ENCODE data around the gene GLI1. TPM values are rescaled to one million over a fixed set of nuclear protein-coding genes. Genes with fewer than 3 reads are reported as not detected.

GLI1 gene
- total RNA-seq, 1 donor from 2014 or later: 5.8 TPM

- peak overlapping the region; percentile 85 for H3K27ac Mint-ChIP-seq (ENCODE audit: unreplicated experiment)
- H3K27me3 Mint-ChIP-seq (ENCODE audit: low read depth, unreplicated experiment): peaks cover 4% of the 10 kb centered on the region
- peaks cover 18% of the 10 kb centered on the region for H3K4me1 ChIP-seq (ENCODE audit: insufficient read depth, low read length)
- DNase-seq (ENCODE audit: low read depth) (peak; percentile 47), FAIRE-seq (no peak)
- H3K4me1 Mint-ChIP-seq (ENCODE audit: low read depth, unreplicated experiment): peaks cover 35% of the 10 kb centered on the region
- no peaks in the 10 kb centered on the region for H3K9me3 ChIP-seq (ENCODE audit: insufficient read depth, low read depth, low read length)
- TF ChIP-seq, protein P1, sequence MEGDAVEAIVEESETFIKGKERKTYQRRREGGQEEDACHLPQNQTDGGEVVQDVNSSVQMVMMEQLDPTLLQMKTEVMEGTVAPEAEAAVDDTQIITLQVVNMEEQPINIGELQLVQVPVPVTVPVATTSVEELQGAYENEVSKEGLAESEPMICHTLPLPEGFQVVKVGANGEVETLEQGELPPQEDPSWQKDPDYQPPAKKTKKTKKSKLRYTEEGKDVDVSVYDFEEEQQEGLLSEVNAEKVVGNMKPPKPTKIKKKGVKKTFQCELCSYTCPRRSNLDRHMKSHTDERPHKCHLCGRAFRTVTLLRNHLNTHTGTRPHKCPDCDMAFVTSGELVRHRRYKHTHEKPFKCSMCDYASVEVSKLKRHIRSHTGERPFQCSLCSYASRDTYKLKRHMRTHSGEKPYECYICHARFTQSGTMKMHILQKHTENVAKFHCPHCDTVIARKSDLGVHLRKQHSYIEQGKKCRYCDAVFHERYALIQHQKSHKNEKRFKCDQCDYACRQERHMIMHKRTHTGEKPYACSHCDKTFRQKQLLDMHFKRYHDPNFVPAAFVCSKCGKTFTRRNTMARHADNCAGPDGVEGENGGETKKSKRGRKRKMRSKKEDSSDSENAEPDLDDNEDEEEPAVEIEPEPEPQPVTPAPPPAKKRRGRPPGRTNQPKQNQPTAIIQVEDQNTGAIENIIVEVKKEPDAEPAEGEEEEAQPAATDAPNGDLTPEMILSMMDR (IDR thresholded peaks at IDR 0.05; ENCODE audit: insufficient read depth, low read depth, low read length): peak; percentile 90
- no peak for TF ChIP-seq EZH2 (IDR thresholded peaks at IDR 0.05; ENCODE audit: insufficient read depth, low read length)
- peak overlapping the region; percentile 34 for H3K4me3 Mint-ChIP-seq (ENCODE audit: unreplicated experiment)
- H4K20me1 ChIP-seq (ENCODE audit: insufficient read depth, low read length): no peaks in the 10 kb centered on the region
- H3K4me3 ChIP-seq (ENCODE audit: insufficient read depth, low read depth, low read length): no peak overlapping the region
- H3K36me3 Mint-ChIP-seq (ENCODE audit: low read depth, unreplicated experiment): no peaks in the 10 kb centered on the region
- H3K27me3 ChIP-seq (ENCODE audit: insufficient read depth, low read length): peaks cover 5% of the 10 kb centered on the region
- H3K27ac ChIP-seq (ENCODE audit: low read depth, low read length): peak overlapping the region; percentile 88
- H2AFZ ChIP-seq (ENCODE audit: low read depth, low read length): peak overlapping the region; percentile 59
- H3K36me3 ChIP-seq (ENCODE audit: insufficient read depth, low read length): no peaks in the 10 kb centered on the region
- no peaks in the 10 kb centered on the region for H3K79me2 ChIP-seq (ENCODE audit: insufficient read depth, low read length)
- H3K9ac ChIP-seq (ENCODE audit: low read length): peak overlapping the region; percentile 81
- peaks cover 10% of the 10 kb centered on the region for H3K9me3 Mint-ChIP-seq (ENCODE audit: unreplicated experiment)
- H3K4me2 ChIP-seq (ENCODE audit: low read length): peak overlapping the region; percentile 77
These were observed 6.6 kb upstream of the GLI1 start for GRCh38 chr12:57452937-57453509.

DNA sequence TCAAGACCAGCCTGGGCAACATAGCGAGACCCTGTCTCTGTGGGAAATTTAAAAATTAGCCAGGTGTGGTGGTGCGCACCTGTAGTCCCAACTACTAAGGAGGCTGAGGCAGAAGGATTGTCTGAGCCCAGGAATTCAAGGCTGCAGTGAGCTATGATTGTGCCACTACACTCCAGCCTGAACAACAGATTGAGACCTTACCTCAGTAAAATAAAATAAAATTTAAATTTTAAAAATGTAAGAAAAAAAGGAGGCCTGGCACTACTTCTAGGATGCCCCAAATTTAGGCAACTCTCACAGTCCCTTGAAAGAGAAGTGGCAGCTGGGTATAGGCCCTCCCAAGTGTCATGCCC is 5.4 kb upstream of the GLI1 start:
- no peak for TF ChIP-seq EZH2 (IDR thresholded peaks at IDR 0.05; ENCODE audit: insufficient read depth, low read length)
- TF ChIP-seq, protein P1 (IDR thresholded peaks at IDR 0.05; ENCODE audit: insufficient read depth, low read depth, low read length): no peak
- Histone ChIP-seq H4K20me1 (ENCODE audit: insufficient read depth, low read length) (no peaks in the 10 kb centered on the region), H3K79me2 (ENCODE audit: insufficient read depth, low read length) (no peaks in the 10 kb centered on the region), H3K4me1 (ENCODE audit: insufficient read depth, low read length) (peaks cover 24% of the 10 kb centered on the region), H3K4me3 (ENCODE audit: insufficient read depth, low read depth, low read length) (no peak overlapping the region), H3K27ac (ENCODE audit: low read depth, low read length) (no peak overlapping the region), H3K36me3 (ENCODE audit: insufficient read depth, low read length) (no peaks in the 10 kb centered on the region), H3K9me3 (ENCODE audit: insufficient read depth, low read depth, low read length) (no peaks in the 10 kb centered on the region), H3K9ac (ENCODE audit: low read length) (no peak overlapping the region), H3K4me2 (ENCODE audit: low read length) (no peak overlapping the region), H3K27me3 (ENCODE audit: insufficient read depth, low read length) (peaks cover 5% of the 10 kb centered on the region), H2AFZ (ENCODE audit: low read depth, low read length) (no peak overlapping the region)
- H3K4me3 Mint-ChIP-seq (ENCODE audit: unreplicated experiment): peak overlapping the region; percentile 75
- H3K4me1 Mint-ChIP-seq (ENCODE audit: low read depth, unreplicated experiment): peaks cover 41% of the 10 kb centered on the region
- peaks cover 4% of the 10 kb centered on the region for H3K27me3 Mint-ChIP-seq (ENCODE audit: low read depth, unreplicated experiment)
- H3K27ac Mint-ChIP-seq (ENCODE audit: unreplicated experiment): peak overlapping the region; percentile 98
- peaks cover 9% of the 10 kb centered on the region for H3K9me3 Mint-ChIP-seq (ENCODE audit: unreplicated experiment)
- no peaks in the 10 kb centered on the region for H3K36me3 Mint-ChIP-seq (ENCODE audit: low read depth, unreplicated experiment)
- FAIRE-seq: no peak
- DNase-seq (ENCODE audit: low read depth): no peak

Measured in astrocyte (in vitro differentiated cells and primary cell).